Measurements from ENCODE around the gene PRCC.

The PRCC gene

GRCh38 chr1:156804026-156804425 is 36.7 kb downstream of the PRCC start:
- H3K23ac ChIP-seq (ENCODE audit: low read depth, low read length, poor library complexity), result no peak overlapping the region
- H3K4me1 ChIP-seq (ENCODE audit: control insufficient read depth in 2 of 2, insufficient read depth in 1 of 2, low read depth in 1 of 2, low read length in 2 of 2), result peaks cover 0 to 14% of the 10 kb centered on the region in 2 donors
- no CpG with 5 or more reads among the region's 3 CpGs for WGBS, 2 donors (ENCODE audit: extremely low coverage in 2 of 2, insufficient read length in 2 of 2, insufficient replicate concordance in 1 of 2)
- DNase-seq (ENCODE audit: low spot score), result no peak
- H4K91ac ChIP-seq (ENCODE audit: low read depth, low read length, poor library complexity), result no peak overlapping the region
- no peak overlapping the region for H3K14ac ChIP-seq (ENCODE audit: low read length)
- peak overlapping the region; percentile 9 for H3K27ac ChIP-seq (replicated peaks; ENCODE audit: low read length)
- H4K8ac ChIP-seq (ENCODE audit: low read depth, low read length), result no peak overlapping the region
- no peaks in the 10 kb centered on the region for H3K27me3 ChIP-seq (ENCODE audit: control insufficient read depth in 3 of 3, insufficient read depth in 3 of 3, low read depth in 1 of 3, low read length in 3 of 3)
- H2BK15ac ChIP-seq (ENCODE audit: low read length), result no peak overlapping the region
- H3K18ac ChIP-seq (ENCODE audit: low read length), result peak overlapping the region; percentile 0
- no peak overlapping the region for H2AFZ ChIP-seq (ENCODE audit: low read length)
- H2AK5ac ChIP-seq (ENCODE audit: low read depth, low read length), result no peak overlapping the region
- no peak overlapping the region for H2BK12ac ChIP-seq (ENCODE audit: low read length)
- no peaks in the 10 kb centered on the region for H3K9me3 ChIP-seq (replicated peaks in 1 of 2; ENCODE audit: control insufficient read depth in 2 of 2, insufficient read depth in 1 of 2, low read depth in 1 of 2, low read length in 2 of 2)
- no peak overlapping the region for H2BK5ac ChIP-seq (ENCODE audit: low read length)
- peaks cover 8 to 37% of the 10 kb centered on the region in 2 donors for H3K36me3 ChIP-seq (replicated peaks in 1 of 2; ENCODE audit: control insufficient read depth in 2 of 2, insufficient read depth in 2 of 2, low read length in 2 of 2)
- no peak overlapping the region for H3K4me2 ChIP-seq (ENCODE audit: insufficient read depth, low read length, poor library complexity, severe bottlenecking)
- H3K4ac ChIP-seq (ENCODE audit: low read length), result no peak overlapping the region
- no peaks in the 10 kb centered on the region for H3K79me1 ChIP-seq (ENCODE audit: low read depth, low read length)
- no peak overlapping the region for H3K4me3 ChIP-seq (ENCODE audit: low read length in 2 of 2)
- H2BK120ac ChIP-seq (ENCODE audit: low read depth, low read length), result no peak overlapping the region
- H3K9ac ChIP-seq (ENCODE audit: low read depth, low read length, poor library complexity), result no peak overlapping the region

DNA sequence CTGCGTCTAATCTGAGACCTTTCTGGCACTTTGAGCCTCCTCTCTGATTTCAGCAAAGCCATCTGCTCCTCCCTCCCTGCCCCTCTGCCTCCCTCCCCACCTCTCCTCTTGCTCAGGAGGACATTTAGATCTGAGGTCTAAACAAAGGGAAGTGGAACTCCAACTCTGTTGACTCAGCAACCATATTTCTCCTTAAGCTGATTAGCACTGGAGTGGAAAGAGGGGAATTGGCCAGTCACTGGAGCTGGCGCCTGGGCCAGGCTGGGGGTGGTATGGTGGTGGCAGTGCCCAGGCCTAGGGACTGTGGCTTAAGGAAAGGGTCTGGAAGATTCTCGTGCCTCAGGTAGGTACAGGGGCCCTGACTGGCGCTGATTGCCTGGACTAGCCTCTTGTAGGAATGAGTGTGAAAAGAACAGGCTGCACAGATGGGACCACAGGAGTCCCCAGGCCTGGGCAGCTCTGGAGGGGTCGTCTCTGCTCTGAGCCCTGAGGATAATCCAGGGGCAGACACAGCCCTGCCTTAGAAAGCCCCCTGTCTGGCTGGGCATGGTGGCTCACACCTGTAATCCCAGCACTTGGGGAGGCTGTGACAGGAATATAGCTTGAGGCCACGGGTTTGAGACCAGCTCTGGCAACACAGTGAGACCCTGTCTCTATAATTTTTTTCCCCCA is 37.4 kb downstream of the PRCC start:
- Histone ChIP-seq H4K8ac (ENCODE audit: low read depth, low read length) (no peak overlapping the region), H2BK15ac (ENCODE audit: low read length) (no peak overlapping the region), H3K27ac (replicated peaks; ENCODE audit: low read length) (peak overlapping the region; percentile 40), H3K14ac (ENCODE audit: low read length) (no peak overlapping the region), H2BK12ac (ENCODE audit: low read length) (no peak overlapping the region), H2AK5ac (ENCODE audit: low read depth, low read length) (no peak overlapping the region), H3K4ac (ENCODE audit: low read length) (no peak overlapping the region), H3K36me3 (replicated peaks in 1 of 2; ENCODE audit: control insufficient read depth in 2 of 2, insufficient read depth in 2 of 2, low read length in 2 of 2) (peaks cover 8 to 30% of the 10 kb centered on the region in 2 donors), H3K23ac (ENCODE audit: low read depth, low read length, poor library complexity) (no peak overlapping the region), H3K4me1 (ENCODE audit: control insufficient read depth in 2 of 2, insufficient read depth in 1 of 2, low read depth in 1 of 2, low read length in 2 of 2) (peaks cover 0 to 16% of the 10 kb centered on the region in 2 donors), H2AFZ (ENCODE audit: low read length) (no peak overlapping the region), H3K27me3 (ENCODE audit: control insufficient read depth in 3 of 3, insufficient read depth in 3 of 3, low read depth in 1 of 3, low read length in 3 of 3) (no peaks in the 10 kb centered on the region), H3K9ac (ENCODE audit: low read depth, low read length, poor library complexity) (no peak overlapping the region), H2BK120ac (ENCODE audit: low read depth, low read length) (no peak overlapping the region), H3K4me2 (ENCODE audit: insufficient read depth, low read length, poor library complexity, severe bottlenecking) (no peak overlapping the region), H3K18ac (ENCODE audit: low read length) (no peak overlapping the region), H4K91ac (ENCODE audit: low read depth, low read length, poor library complexity) (no peak overlapping the region), H3K4me3 (ENCODE audit: low read length in 2 of 2) (no peak overlapping the region), H3K79me1 (ENCODE audit: low read depth, low read length) (no peaks in the 10 kb centered on the region), H3K9me3 (replicated peaks in 1 of 2; ENCODE audit: control insufficient read depth in 2 of 2, insufficient read depth in 1 of 2, low read depth in 1 of 2, low read length in 2 of 2) (no peaks in the 10 kb centered on the region), H2BK5ac (ENCODE audit: low read length) (no peak overlapping the region)
- DNase-seq (ENCODE audit: low spot score), result no peak
- no CpG with 5 or more reads among the region's 6 CpGs for WGBS, 2 donors (ENCODE audit: extremely low coverage in 2 of 2, insufficient read length in 2 of 2, insufficient replicate concordance in 1 of 2)

- Histone ChIP-seq H4K8ac (ENCODE audit: low read depth, low read length) (no peak overlapping the region), H2BK15ac (ENCODE audit: low read length) (no peak overlapping the region), H3K36me3 (replicated peaks in 1 of 2; ENCODE audit: control insufficient read depth in 2 of 2, insufficient read depth in 2 of 2, low read length in 2 of 2) (peaks cover 6 to 17% of the 10 kb centered on the region in 2 donors), H2BK5ac (ENCODE audit: low read length) (no peak overlapping the region), H3K18ac (ENCODE audit: low read length) (no peak overlapping the region), H3K27me3 (ENCODE audit: control insufficient read depth in 3 of 3, insufficient read depth in 3 of 3, low read depth in 1 of 3, low read length in 3 of 3) (no peaks in the 10 kb centered on the region), H3K4ac (ENCODE audit: low read length) (no peak overlapping the region), H3K23ac (ENCODE audit: low read depth, low read length, poor library complexity) (no peak overlapping the region), H2BK120ac (ENCODE audit: low read depth, low read length) (no peak overlapping the region), H3K4me2 (ENCODE audit: insufficient read depth, low read length, poor library complexity, severe bottlenecking) (no peak overlapping the region), H2AFZ (ENCODE audit: low read length) (no peak overlapping the region), H3K79me1 (ENCODE audit: low read depth, low read length) (no peaks in the 10 kb centered on the region), H3K27ac (replicated peaks; ENCODE audit: low read length) (no peak overlapping the region), H2BK12ac (ENCODE audit: low read length) (no peak overlapping the region), H3K9ac (ENCODE audit: low read depth, low read length, poor library complexity) (no peak overlapping the region), H3K4me3 (ENCODE audit: low read length in 2 of 2) (no peak overlapping the region), H3K4me1 (ENCODE audit: control insufficient read depth in 2 of 2, insufficient read depth in 1 of 2, low read depth in 1 of 2, low read length in 2 of 2) (peaks cover 0 to 18% of the 10 kb centered on the region in 2 donors), H3K9me3 (replicated peaks in 1 of 2; ENCODE audit: control insufficient read depth in 2 of 2, insufficient read depth in 1 of 2, low read depth in 1 of 2, low read length in 2 of 2) (no peaks in the 10 kb centered on the region), H4K91ac (ENCODE audit: low read depth, low read length, poor library complexity) (no peak overlapping the region), H2AK5ac (ENCODE audit: low read depth, low read length) (no peak overlapping the region), H3K14ac (ENCODE audit: low read length) (no peak overlapping the region)
- DNase-seq (ENCODE audit: low spot score), result no peak
- WGBS, 2 donors (ENCODE audit: extremely low coverage in 2 of 2, insufficient read length in 2 of 2, insufficient replicate concordance in 1 of 2), result no CpG with 5 or more reads among the region's 3 CpGs
Measured at GRCh38 chr1:156805766-156806511, 38.6 kb downstream of the PRCC start.

Measured in neuronal stem cell (in vitro differentiated cells).